HG02678 (cell line): ENCODE results near the gene GOLT1A.

Source experiments
- ATAC-seq: cut with Tn5 transposase; IDR thresholded peaks from one replicate; pipeline ENCODE4 v1.9.1; 2021; ENCODE audit warnings: mild to moderate bottlenecking, moderate library complexity; ENCODE audit not compliant: unreplicated experiment

GOLT1A gene

GRCh38 chr1:204162494-204163074, 51.2 kb downstream of the GOLT1A start:
- peak; percentile 58 for ATAC-seq

GRCh38 chr1:204161609-204162493, 51.9 kb downstream of the GOLT1A start:
- no peak for ATAC-seq

GRCh38 chr1:204157962-204158361, 55.8 kb downstream of the GOLT1A start:
- no peak for ATAC-seq

- ATAC-seq: no peak
Measured at GRCh38 chr1:204155881-204156280, 57.9 kb downstream of the GOLT1A start.

- no peak for ATAC-seq
Measured at GRCh38 chr1:204154568-204155255, 59.1 kb downstream of the GOLT1A start.

GRCh38 chr1:204153667-204154066, 60.1 kb downstream of the GOLT1A start:
- ATAC-seq: no peak

GRCh38 chr1:204152310-204153044, 61.3 kb downstream of the GOLT1A start:
- ATAC-seq: no peak

- no peak for ATAC-seq
Measured at GRCh38 chr1:204151552-204152309, 62.1 kb downstream of the GOLT1A start, which contains the start of gene ETNK2. ETNK2 (minus strand) TSS chr1:204152044; CDS start chr1:204151852, 192 bp downstream.

GRCh38 chr1:204150702-204151551, 62.9 kb downstream of the GOLT1A start:
- no peak for ATAC-seq

- ATAC-seq: no peak
Measured at GRCh38 chr1:204149635-204150565, 63.9 kb downstream of the GOLT1A start.

GRCh38 chr1:204149107-204149506, 64.7 kb downstream of the GOLT1A start:
- ATAC-seq: no peak
